ENCODE results near the gene ACADM. TPM values are rescaled to one million over a fixed set of nuclear protein-coding genes. Genes with fewer than 3 reads are reported as not detected.
"Not testable (repeated sequence)": the region's sequence is repeated elsewhere in the genome, so short reads cannot be mapped to it uniquely, and the experiment has no call there.

ACADM gene
- total and polyA plus RNA-seq, 8 donors, result 9.8 to 33.5 (median 26.2) TPM

DNA sequence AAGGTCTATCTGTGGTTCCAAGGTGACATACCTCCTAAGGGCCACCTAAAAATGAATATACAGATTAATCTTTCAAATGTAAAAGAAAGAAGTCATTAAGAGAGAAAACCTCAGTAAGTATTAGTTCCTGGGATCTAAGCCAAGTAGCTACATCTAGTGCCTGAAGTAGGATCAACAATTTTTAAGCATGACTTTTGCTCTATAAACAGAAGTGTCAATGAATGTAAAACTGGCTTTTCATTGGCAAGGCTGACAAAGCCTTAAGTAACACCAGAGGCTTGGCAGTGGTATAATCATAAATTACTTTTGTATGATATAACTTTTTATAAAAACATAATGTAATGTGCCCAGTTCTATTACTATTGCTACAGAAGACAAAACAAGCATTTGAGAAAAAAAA is 12.2 kb upstream of the ACADM start:
- no peak for DNase-seq
- Histone ChIP-seq H3K36me3 (no peaks in the 10 kb centered on the region), H3K27me3 (no peaks in the 10 kb centered on the region), H3K9me3 (no peaks in the 10 kb centered on the region), H3K4me1 (no peaks in the 10 kb centered on the region), H3K27ac (no peak overlapping the region), H3K4me3 (no peak overlapping the region)
- FAIRE-seq, result no peak
- intact Hi-C loops (cut with DNase I), result no loop called here
- TF ChIP-seq, protein P1, sequence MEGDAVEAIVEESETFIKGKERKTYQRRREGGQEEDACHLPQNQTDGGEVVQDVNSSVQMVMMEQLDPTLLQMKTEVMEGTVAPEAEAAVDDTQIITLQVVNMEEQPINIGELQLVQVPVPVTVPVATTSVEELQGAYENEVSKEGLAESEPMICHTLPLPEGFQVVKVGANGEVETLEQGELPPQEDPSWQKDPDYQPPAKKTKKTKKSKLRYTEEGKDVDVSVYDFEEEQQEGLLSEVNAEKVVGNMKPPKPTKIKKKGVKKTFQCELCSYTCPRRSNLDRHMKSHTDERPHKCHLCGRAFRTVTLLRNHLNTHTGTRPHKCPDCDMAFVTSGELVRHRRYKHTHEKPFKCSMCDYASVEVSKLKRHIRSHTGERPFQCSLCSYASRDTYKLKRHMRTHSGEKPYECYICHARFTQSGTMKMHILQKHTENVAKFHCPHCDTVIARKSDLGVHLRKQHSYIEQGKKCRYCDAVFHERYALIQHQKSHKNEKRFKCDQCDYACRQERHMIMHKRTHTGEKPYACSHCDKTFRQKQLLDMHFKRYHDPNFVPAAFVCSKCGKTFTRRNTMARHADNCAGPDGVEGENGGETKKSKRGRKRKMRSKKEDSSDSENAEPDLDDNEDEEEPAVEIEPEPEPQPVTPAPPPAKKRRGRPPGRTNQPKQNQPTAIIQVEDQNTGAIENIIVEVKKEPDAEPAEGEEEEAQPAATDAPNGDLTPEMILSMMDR (IDR thresholded peaks at IDR 0.05), result no peak
- ATAC-seq, result no peak

- TF ChIP-seq, protein P1 (IDR thresholded peaks at IDR 0.05), result no peak
- ATAC-seq (no peak), FAIRE-seq (no peak), DNase-seq (no peak)
- H3K4me1 ChIP-seq, result no peaks in the 10 kb centered on the region
- H3K27ac ChIP-seq, result no peak overlapping the region
- H3K36me3 ChIP-seq, result no peaks in the 10 kb centered on the region
- H3K27me3 ChIP-seq, result no peaks in the 10 kb centered on the region
- intact Hi-C loops (cut with DNase I), result loop anchor here in 1 of 3 donors (10.0 kb wide), 1 partner anchor 75 kb away; the partner anchor contains the start of gene MSH4
- WGBS, 2 donors, result 69 to 88% methylated on average over 2 of the region's 2 CpGs
- H3K4me3 ChIP-seq, result no peak overlapping the region
- no peaks in the 10 kb centered on the region for H3K9me3 ChIP-seq
These were observed 4.7 kb upstream of the ACADM start for GRCh38 chr1:75719810-75720209.

GRCh38 chr1:75720325-75720724 is 4.2 kb upstream of the ACADM start:
- FAIRE-seq (no peak), ATAC-seq (no peak), DNase-seq (no peak)
- H3K9me3 ChIP-seq, result no peaks in the 10 kb centered on the region
- 95 to 97% methylated on average over 4 of the region's 4 CpGs for WGBS, 2 donors
- H3K4me1 ChIP-seq, result no peaks in the 10 kb centered on the region
- H3K36me3 ChIP-seq, result no peaks in the 10 kb centered on the region
- no peak overlapping the region for H3K4me3 ChIP-seq
- no peak overlapping the region for H3K27ac ChIP-seq
- H3K27me3 ChIP-seq, result no peaks in the 10 kb centered on the region
- intact Hi-C loops (cut with DNase I), result loop anchor here in 1 of 3 donors (10.0 kb wide), 1 partner anchor 74 kb away; the partner anchor contains the start of gene MSH4
- TF ChIP-seq, protein P1 (IDR thresholded peaks at IDR 0.05), result no peak

- FAIRE-seq, result no peak
- intact Hi-C loops (cut with DNase I), result loop anchor here in 1 of 3 donors (10.0 kb wide), 1 partner anchor 74 kb away; the partner anchor contains the start of gene MSH4
These were observed 3.7 kb upstream of the ACADM start for GRCh38 chr1:75720820-75721219.

DNA sequence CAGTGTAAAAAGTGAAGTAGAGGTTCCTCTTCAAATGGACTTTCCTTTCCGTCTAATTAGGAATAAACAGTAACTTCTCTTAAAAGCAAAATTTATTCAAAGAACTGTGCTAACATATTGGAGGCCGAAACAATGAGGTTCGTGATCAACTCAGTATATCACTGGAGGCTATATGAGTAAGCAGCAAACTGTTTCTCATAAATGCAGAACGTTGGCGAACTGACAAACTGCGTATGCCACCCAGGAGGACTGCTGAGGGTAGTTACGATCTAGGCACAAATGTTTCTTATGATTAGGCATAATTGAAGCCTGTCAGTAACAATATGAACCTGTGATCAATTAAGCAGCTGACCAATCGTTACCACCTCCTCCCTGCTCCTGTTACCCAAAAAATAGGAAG is 2.3 kb upstream of the ACADM start:
- not testable (repeated sequence) for H3K27me3 ChIP-seq, H3K36me3 ChIP-seq, H3K27ac ChIP-seq, H3K9me3 ChIP-seq, ATAC-seq, DNase-seq, FAIRE-seq, H3K4me1 ChIP-seq, H3K4me3 ChIP-seq
- 88 to 93% methylated on average over 8 of the region's 8 CpGs for WGBS, 2 donors
- intact Hi-C loops (cut with DNase I), result loop anchor here in 1 of 3 donors (10.0 kb wide), 1 partner anchor 73 kb away; the partner anchor contains the start of gene MSH4

More at GRCh38 chr1:75720820-75721219, 3.7 kb upstream of the ACADM start:
- 92 to 100% methylated on average over 1 of the region's 1 CpG for WGBS, 2 donors
- Histone ChIP-seq H3K9me3 (no peaks in the 10 kb centered on the region), H3K4me3 (no peak overlapping the region), H3K27ac (no peak overlapping the region), H3K4me1 (no peaks in the 10 kb centered on the region), H3K36me3 (no peaks in the 10 kb centered on the region), H3K27me3 (no peaks in the 10 kb centered on the region)
- no peak for ATAC-seq
- TF ChIP-seq, protein P1 (IDR thresholded peaks at IDR 0.05), result no peak
- DNase-seq, result no peak
